SK-N-SH treated with all-trans-retinoic acid at 6 μM for 48 hours (cell line): Measurements from ENCODE around the gene PTGS2.

Experiments used
- ATAC-seq: fragments of 200-7000 bp; cut with Tn5 transposase; 3 replicates; pipeline ENCODE4 v1.9.1; 2020; ENCODE audit warnings: mild to moderate bottlenecking, moderate library complexity
- ARNTL ChIP-seq: fragments of 450-650 bp; formaldehyde crosslinking; IDR thresholded peaks from 2 replicates; pipeline ENCODE4 v1.5.0; 2020; ENCODE audit warnings: low read depth, mild to moderate bottlenecking, moderate library complexity, borderline replicate concordance
- BACH2 ChIP-seq: fragments of 250-450 bp; sonication (Bioruptor Pico); IDR thresholded peaks from 2 replicates; pipeline ENCODE4 v1.9.0; 2021; ENCODE audit warnings: mild to moderate bottlenecking, borderline replicate concordance
- CREB5 ChIP-seq: fragments of 250-450 bp; sonication (Bioruptor Pico); IDR thresholded peaks from 2 replicates; pipeline ENCODE4 v1.5.1; 2020; ENCODE audit warnings: low read depth, mild to moderate bottlenecking, moderate library complexity
- CSDC2 ChIP-seq: fragments of 250-450 bp; sonication (Bioruptor Pico); IDR thresholded peaks from 2 replicates; pipeline ENCODE4 v1.5.0; 2020; ENCODE audit warnings: mild to moderate bottlenecking, moderate library complexity
- CSRNP3 ChIP-seq: fragments of 250-450 bp; sonication (Bioruptor Pico); IDR thresholded peaks from 2 replicates; pipeline ENCODE4 v1.5.1; 2021; ENCODE audit warnings: mild to moderate bottlenecking, moderate library complexity
- ESRRG ChIP-seq: fragments of 250-450 bp; sonication (Bioruptor Pico); IDR thresholded peaks from 2 replicates; pipeline ENCODE4 v1.6.1; 2021; ENCODE audit warnings: mild to moderate bottlenecking
- GLIS3 ChIP-seq: fragments of 250-450 bp; sonication (Bioruptor Pico); IDR thresholded peaks from 2 replicates; pipeline ENCODE4 v1.5.0; 2020; ENCODE audit warnings: mild to moderate bottlenecking, moderate library complexity
- ISL1 ChIP-seq: fragments of 250-450 bp; sonication (Bioruptor Pico); IDR thresholded peaks from 2 replicates; pipeline ENCODE4 v2.1.2; 2022; ENCODE audit warnings: mild to moderate bottlenecking, moderate library complexity
- OSR1 ChIP-seq: fragments of 250-450 bp; sonication (Bioruptor Pico); IDR thresholded peaks from 2 replicates; pipeline ENCODE4 v1.8.0; 2022; ENCODE audit warnings: moderate library complexity, mild to moderate bottlenecking, inconsistent platforms
- PATZ1 ChIP-seq: fragments of 250-450 bp; sonication (Bioruptor Pico); IDR thresholded peaks from 2 replicates; pipeline ENCODE4 v1.8.0; 2020; ENCODE audit warnings: mild to moderate bottlenecking, moderate library complexity, borderline replicate concordance
- POU6F1 ChIP-seq: fragments of 250-450 bp; sonication (Bioruptor Pico); IDR thresholded peaks from 2 replicates; pipeline ENCODE4 v1.8.0; 2021; ENCODE audit warnings: low read depth, mild to moderate bottlenecking, moderate library complexity, borderline replicate concordance
- PPARA ChIP-seq: fragments of 250-450 bp; sonication (Bioruptor Pico); IDR thresholded peaks from 2 replicates; pipeline ENCODE4 v1.5.0; 2020; ENCODE audit warnings: mild to moderate bottlenecking, borderline replicate concordance
- SNAI2 ChIP-seq: fragments of 250-450 bp; sonication (Bioruptor Pico); IDR thresholded peaks from 2 replicates; pipeline ENCODE4 v1.5.0; 2020; ENCODE audit warnings: mild to moderate bottlenecking, moderate library complexity
- TCF4 ChIP-seq: fragments of 250-450 bp; sonication (Bioruptor Pico); IDR thresholded peaks from 2 replicates; pipeline ENCODE4 v1.8.0; 2021; ENCODE audit warnings: mild to moderate bottlenecking, moderate library complexity, borderline replicate concordance
- TOX ChIP-seq: fragments of 250-450 bp; sonication (Bioruptor Pico); IDR thresholded peaks from 2 replicates; pipeline ENCODE4 v1.8.0; 2021; ENCODE audit warnings: mild to moderate bottlenecking, moderate library complexity, borderline replicate concordance
- TSHZ2 ChIP-seq: fragments of 250-450 bp; sonication (Bioruptor Pico); IDR thresholded peaks from 2 replicates; pipeline ENCODE4 v1.5.0; 2020; ENCODE audit warnings: mild to moderate bottlenecking, moderate library complexity
- ZFP3 ChIP-seq: fragments of 250-450 bp; sonication (Bioruptor Pico); IDR thresholded peaks from 2 replicates; pipeline ENCODE4 v1.5.0; 2020; ENCODE audit warnings: mild to moderate bottlenecking, moderate library complexity
- ZNF565 ChIP-seq: fragments of 450-650 bp; formaldehyde crosslinking; conservative IDR thresholded peaks from 2 replicates; pipeline ENCODE4 v1.5.0; 2020; ENCODE audit warnings: low read depth, mild to moderate bottlenecking, moderate library complexity
- ZNF70 ChIP-seq: fragments of 450-650 bp; formaldehyde crosslinking; IDR thresholded peaks from 2 replicates; pipeline ENCODE4 v1.5.0; 2020; ENCODE audit warnings: mild to moderate bottlenecking, moderate library complexity
- ZNF8 ChIP-seq: fragments of 450-650 bp; formaldehyde crosslinking; IDR thresholded peaks from 2 replicates; pipeline ENCODE4 v1.5.0; 2020; ENCODE audit warnings: mild to moderate bottlenecking, moderate library complexity

The PTGS2 gene

GRCh38 chr1:186655876-186656275 is 24.3 kb downstream of the PTGS2 start:
- TF ChIP-seq PPARA (CRISPR knock-in tag) (no peak), TCF4 (no peak), TSHZ2 (CRISPR knock-in tag) (no peak), SNAI2 (CRISPR knock-in tag) (no peak), CSDC2 (no peak), TOX (CRISPR knock-in tag) (no peak), PATZ1 (CRISPR knock-in tag) (no peak), CSRNP3 (CRISPR knock-in tag) (no peak), ZFP3 (CRISPR knock-in tag) (no peak), ESRRG (CRISPR knock-in tag) (no peak), BACH2 (CRISPR knock-in tag) (no peak), GLIS3 (CRISPR knock-in tag) (no peak), ZNF565 (CRISPR knock-in tag) (no peak), ZNF70 (CRISPR knock-in tag) (no peak), POU6F1 (CRISPR knock-in tag) (no peak), ZNF8 (CRISPR knock-in tag) (no peak)
- ATAC-seq, result no peak

GRCh38 chr1:186654741-186655140 is 25.5 kb downstream of the PTGS2 start:
- no peak for TF ChIP-seq ISL1 (CRISPR knock-in tag)
- TF ChIP-seq ESRRG (CRISPR knock-in tag), result no peak
- TF ChIP-seq PATZ1 (CRISPR knock-in tag), result no peak
- no peak for TF ChIP-seq ZFP3 (CRISPR knock-in tag)
- no peak for TF ChIP-seq ZNF70 (CRISPR knock-in tag)
- TF ChIP-seq PPARA (CRISPR knock-in tag), result no peak
- no peak for TF ChIP-seq ZNF565 (CRISPR knock-in tag)
- no peak for TF ChIP-seq CSRNP3 (CRISPR knock-in tag)
- TF ChIP-seq TSHZ2 (CRISPR knock-in tag), result no peak
- TF ChIP-seq POU6F1 (CRISPR knock-in tag), result no peak
- TF ChIP-seq CREB5 (CRISPR knock-in tag), result no peak
- no peak for TF ChIP-seq SNAI2 (CRISPR knock-in tag)
- no peak for TF ChIP-seq CSDC2
- no peak for TF ChIP-seq GLIS3 (CRISPR knock-in tag)
- TF ChIP-seq TCF4, result no peak
- TF ChIP-seq TOX (CRISPR knock-in tag), result no peak
- no peak for TF ChIP-seq ARNTL
- TF ChIP-seq OSR1, result no peak
- TF ChIP-seq BACH2 (CRISPR knock-in tag), result no peak
- no peak for ATAC-seq
